NOMO-1 treated with DMSO at 0.1 percent for 48 hours (cell line): ENCODE results near the gene SCYL2.
"Not testable (repeated sequence)": the region's sequence is repeated elsewhere in the genome, so short reads cannot be mapped to it uniquely, and the experiment has no call there.

ENCODE experiments used
- DNase-seq: peaks from one replicate; lab custom pipeline; 2025; ENCODE audit not compliant: unreplicated experiment; lab: John Stamatoyannopoulos, UW

The SCYL2 gene

DNA sequence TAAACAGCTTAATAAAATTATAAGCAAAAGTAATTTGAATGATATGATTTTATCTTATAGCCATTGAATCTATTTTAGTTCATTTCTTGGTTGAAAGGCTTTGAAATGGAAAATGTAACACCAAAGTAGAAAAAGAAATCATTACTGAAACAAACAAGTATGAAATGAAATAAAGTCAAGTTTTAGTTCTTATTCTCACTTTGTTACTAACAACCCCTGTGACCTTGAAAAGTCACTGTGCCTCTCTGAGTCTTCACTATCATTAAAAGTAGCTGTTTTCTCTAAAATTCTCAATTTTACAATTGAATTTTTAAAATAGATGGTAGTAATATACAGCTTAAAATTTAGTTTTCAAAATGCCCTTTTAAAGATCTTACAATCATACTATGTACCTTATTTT lies 57.5 kb downstream of the SCYL2 start:
- DNase-seq = no peak

DNA sequence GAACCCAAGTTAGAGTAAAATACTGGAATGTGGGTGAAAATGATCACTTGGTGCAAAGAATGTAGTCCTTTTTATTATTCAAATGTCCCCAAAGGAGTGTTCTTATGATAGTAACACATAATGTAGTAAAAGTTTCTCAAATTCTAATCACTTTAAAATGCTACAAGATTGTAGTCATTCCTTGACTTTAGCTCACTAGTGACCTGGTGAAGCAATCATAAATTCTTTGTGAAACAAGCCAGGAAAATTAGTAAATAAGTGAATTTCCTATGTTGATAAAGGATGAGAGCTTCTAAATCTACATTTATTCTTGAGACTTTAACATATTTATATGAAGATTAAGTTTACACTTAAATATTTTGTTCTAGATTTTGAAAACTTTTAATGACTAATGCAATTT lies 59.2 kb downstream of the SCYL2 start:
- DNase-seq = no peak

DNA sequence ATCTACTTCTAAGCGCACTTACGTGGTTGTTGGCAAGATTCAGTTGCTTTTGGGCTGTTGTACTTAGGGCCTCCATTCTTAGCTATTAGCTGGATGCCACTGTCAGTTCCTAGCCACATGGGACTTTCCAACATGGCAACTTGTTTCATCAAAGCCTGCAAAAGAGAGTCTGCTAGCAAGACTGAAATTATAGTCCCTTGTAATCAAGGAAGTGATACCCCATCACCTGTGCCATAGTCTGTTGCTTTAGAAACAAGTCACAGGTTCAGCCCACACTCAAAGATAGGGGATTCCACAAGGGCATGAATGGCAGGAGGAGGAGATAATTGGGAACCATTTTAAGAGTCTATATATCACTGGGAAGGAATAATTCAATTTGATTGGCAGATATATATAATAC lies 62.8 kb downstream of the SCYL2 start:
- no peak for DNase-seq

DNA sequence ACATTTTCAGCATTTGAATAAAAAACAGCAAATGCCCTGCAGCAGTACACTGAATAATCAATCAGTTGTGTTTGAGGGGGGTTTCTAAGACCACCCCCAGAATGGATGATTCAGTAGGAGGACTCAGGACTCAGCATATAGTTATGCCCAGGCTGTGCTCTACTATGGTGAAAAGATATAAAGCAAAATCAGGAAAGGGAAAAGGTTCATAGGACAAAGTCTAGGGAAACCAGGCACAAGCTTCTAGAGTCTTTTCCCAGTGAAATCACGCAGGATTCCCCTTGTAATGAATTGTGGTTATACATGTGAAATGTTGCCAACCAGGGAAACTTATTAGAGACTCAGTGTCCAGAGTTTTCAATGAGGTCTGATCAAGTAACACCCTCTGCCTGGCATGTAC lies 64.9 kb downstream of the SCYL2 start:
- DNase-seq = no peak

DNA sequence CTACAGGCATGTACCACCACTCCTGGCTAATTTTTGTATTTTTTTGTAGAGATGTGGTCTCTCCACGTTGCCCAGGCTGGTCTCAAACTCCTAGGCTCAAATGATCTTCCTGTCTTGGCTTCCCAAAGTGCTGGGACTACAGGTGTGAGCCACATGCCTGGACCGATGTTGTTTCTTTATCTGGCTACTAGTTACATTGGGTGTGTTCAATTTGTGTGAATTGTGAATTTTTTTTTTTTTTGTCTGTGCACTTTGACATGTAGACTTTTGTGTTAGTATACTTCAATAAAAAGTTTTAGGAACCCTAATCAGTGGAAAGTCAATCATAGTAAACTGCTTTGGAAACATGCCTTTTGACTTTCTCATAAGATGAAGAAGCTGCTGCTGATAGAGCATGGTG lies 65.9 kb downstream of the SCYL2 start:
- DNase-seq = no peak

DNA sequence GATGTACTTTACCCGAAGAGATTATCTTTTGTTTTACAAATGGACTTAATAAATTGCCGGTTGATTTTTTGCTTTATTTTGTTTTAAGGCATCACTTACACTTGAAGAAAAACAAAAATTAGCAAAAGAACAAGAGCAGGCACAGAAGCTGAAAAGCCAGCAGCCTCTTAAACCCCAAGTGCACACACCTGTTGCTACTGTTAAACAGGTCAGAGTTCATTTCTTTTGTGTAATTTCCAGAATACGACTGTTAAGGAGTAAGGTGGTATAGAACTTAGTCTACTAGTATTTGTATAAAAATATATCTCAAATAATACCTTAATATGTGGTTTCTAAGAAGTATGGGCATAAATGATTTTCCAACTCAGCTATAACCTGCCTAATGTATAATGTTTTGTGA lies 70.3 kb downstream of the SCYL2 start:
- DNase-seq = no peak

DNA sequence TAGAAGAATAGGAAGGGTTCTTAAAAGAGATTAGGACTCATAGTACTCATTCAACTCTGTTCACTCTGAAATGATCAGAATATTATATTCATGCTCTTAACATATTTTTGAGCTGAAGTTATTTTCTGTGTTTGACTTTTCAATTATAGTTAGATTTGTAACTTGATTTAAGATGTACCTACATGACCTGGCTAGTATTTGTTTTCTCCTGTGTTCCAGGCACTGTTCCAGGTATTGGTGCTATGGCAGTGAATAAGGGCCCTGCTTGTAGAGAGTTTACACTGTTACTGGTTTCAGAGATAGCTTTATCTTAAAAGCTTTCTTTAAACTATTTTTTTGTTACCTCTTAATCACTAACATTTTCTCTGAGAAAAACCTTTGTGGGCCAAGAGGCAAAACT lies 70.8 kb downstream of the SCYL2 start:
- DNase-seq = no peak

DNA sequence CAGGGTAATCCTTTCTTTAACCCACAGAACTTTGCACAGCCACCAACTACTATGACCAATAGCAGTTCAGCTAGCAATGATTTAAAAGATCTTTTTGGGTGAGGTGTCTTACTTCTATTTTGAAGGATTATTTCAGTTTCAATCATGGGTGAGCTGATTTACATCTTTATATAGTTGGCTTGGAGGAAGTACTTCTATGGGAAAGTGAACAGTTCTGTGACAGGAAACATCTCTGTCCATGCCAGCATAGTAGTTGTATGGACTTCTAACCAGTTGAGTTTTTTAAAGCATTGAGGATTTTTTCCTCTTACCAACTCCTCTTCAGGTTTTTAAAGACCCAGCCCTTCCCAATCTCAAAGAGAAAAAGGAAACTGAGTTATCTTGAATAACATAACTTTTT lies 72.1 kb downstream of the SCYL2 start:
- DNase-seq = no peak

DNA sequence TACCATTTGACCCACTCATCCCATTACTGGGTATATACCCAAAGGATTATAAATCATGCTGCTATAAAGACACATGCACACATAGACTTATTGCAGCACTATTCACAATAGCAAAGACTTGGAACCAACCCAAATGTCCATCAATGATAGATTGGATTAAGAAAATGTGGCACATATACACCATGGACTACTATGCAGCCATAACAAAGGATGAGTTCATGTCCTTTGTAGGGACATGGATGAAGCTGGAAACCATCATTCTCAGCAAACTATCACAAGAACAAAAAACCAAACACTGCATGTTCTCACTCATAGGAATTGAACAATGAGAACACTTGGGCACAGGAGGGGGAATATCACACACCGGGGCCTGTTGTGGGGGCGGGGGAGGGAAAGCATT lies 75.9 kb downstream of the SCYL2 start:
- not testable (repeated sequence) for DNase-seq

DNA sequence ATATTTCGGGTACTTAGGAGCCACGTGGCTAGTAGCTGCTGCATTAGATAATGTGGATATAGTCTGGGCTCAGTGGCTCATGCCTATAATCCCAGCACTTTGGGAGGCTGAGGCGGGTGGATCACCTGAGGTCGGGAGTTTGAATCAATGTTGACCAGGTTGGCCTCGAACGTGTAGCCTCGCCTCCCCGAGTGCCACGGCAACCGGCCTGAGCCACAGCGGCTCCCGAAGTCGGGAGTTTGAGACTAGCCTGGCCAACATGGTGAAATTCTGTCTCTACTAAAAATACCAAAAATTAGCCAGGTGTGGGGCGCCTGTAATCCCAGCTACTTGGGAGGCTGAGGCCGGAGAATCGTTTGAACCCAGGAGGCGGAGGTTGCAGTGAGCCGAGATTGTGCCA lies 77.4 kb downstream of the SCYL2 start:
- not testable (repeated sequence) for DNase-seq

DNA sequence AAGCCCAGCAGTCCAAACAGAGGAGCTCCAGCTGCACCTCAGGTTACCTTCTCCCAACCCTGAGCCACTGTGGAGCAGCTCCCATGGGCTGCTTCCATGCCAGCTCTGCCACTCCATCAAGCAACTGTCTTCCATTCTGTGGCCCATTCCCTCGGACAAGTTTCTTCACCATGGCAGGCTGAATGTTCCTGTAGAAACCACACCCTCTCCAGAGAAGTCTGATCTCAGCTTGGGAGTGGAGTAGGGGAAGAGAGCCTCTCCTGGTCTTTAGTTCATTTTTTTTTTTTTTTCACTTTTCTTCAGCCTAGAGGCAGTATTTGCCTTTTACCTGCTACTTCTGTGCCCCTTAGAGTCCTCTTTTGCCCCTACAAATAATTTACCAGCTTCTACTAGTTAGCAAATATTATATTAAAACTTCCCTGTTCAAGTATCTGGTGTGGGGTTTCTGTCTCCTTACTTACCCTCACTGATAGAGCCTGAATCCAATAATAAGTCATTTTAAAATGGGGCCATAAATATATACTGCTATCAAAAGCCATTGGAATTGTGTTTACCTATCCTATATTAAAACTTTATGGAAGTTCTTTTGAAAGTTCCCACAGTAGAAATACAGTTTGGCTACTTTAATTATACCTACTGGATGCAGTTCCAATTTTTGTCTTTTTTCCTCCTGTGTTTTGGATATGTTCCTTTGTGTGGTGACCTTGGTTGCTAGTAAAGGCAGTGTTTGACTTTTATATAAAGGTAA lies 78.2 kb downstream of the SCYL2 start:
- DNase-seq = no peak

DNA sequence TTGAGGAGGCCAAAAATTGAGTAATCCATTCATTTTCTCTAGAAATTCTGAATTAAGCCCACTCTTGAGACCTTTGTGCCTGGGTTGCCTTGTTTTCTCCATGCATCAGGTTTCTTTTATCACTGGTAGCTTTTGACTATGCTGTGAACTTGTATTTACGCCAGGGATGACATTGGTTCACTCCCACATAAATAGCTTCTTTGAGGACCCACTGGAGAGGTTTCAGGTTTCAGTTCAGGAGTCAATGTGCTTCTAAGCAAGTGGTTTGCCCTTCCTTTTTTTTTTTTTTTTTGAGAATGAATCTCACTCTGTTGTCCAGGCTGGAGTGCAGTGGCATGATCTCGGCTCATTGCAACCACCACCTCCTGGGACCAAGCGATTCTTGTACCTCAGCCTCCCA lies 79.7 kb downstream of the SCYL2 start:
- no peak for DNase-seq

DNA sequence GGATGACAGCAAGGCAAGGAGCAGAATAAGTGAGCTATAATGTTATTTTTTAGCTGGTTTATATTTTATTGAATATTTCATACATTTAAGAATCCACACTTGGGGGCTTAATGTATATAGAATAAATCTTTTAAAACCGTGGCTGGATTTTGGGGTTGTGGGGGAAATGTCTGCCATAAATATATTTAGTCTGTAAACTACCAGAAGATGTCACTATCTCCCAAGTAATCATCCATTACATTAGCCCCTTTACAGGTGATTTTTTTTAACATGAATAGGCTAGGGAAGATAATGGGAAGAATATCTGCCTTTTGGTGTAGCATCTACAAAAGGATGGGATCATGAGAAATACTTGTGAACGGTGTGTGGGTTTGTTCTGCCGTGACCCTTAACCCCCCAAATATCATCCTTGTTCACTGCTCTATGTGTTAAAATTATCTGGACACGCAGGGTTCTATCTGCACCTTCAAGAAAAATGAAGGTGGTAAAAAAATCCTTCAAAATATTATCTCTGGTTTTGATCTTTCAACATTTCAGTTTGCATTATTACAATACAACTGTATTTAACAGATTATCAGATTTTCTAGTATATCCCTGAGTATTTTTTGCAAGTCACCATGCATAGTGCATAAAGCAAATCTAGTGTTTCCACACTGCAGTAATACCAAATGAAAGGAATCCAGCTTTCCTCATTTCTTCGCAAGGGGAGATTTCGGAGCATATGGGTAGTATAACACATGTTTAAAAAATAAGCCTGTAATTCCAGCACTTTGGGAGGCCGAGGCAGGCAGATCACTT lies 81.9 kb downstream of the SCYL2 start:
- DNase-seq = no peak

DNA sequence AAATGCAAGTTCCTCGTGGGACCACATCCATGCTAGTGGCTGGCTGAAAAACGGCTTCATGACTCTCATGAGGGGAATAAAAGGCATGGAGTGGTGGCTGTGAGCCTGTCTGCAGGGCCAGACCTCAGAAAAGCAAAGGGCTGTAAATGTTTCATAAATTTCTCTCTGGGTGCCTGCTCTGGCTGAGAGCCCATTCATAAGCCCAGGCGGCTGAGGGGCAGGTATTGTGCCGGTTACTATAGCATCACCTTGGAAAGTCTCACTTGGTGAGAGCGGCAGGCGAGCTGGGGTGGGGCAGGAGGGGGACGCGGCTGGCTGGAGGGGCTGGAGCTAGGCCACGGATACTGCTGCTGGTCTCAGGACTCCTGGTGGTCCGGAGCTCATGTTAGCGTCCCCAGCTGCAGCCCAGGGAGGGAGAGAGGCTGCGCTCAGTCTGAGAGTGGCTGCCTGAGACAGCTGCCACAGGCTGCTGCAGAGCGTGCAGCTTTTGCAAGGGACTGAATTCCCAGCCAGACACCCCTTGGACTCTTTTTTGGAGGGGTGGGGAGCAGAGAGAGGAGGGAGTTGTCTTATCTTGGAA lies 89.8 kb downstream of the SCYL2 start, which contains the start of gene SLC17A8:
TSS of gene SLC17A8 (plus strand) at position 431 of the 580 bp plus-strand sequence. CDS start 318 bp downstream, outside the sequence.
- no peak for DNase-seq

DNA sequence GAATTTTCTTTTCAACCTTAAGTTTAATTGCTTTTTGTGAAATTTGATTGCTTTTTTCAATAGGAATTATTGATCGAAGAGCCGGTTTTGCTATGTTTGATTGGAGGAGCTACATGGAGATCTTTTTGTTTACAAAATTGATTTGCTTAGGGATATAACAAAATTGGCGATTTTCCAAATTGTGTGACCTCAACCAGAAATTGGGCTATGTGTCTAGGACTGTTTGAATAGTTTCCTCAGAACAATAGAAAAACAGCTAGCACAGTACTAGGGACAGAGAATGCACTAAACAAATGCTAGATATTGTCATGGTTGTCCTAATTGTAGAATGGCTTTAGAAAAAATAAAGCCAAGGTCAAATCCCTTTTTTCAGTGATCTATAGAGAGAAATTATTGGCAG lies 92.3 kb downstream of the SCYL2 start:
- no peak for DNase-seq

DNA sequence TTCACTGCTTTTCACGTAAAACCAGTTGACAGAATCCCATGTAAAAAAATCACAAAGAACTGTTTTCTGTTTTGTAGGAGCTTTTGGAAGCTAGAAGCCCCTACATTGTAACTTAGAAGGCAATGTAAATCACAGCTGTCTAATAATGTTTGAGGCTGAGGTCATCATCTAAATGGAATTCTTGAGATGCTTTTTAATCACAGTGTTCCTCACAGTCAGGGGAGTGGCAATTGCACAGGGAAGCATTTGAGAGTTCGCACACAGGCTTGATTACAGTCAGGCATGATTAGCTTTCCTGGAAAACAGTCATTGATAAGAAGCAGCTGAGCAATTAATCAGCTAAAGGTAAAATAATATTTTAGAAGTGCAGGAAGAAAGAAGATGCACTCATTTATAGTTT lies 92.8 kb downstream of the SCYL2 start:
- DNase-seq = no peak

DNA sequence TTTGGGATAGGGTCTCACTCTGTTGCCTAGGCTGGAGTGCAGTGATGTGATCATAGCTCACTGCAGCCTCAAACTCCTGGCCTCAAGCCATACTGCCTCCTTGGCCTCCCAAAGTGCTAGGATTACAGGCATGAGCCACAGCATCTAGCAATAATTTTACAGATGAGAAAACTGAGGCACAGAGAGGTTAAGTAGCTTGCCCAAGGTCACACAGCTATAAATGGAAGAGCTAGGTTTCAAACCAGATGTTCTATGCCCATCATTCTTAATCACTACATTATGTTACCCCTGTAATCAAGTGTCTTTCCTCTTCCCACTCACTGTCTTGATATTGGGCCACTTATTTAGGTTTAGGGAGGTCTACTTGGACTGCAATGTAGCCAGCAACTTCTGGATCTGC lies 93.5 kb downstream of the SCYL2 start:
- no peak for DNase-seq

DNA sequence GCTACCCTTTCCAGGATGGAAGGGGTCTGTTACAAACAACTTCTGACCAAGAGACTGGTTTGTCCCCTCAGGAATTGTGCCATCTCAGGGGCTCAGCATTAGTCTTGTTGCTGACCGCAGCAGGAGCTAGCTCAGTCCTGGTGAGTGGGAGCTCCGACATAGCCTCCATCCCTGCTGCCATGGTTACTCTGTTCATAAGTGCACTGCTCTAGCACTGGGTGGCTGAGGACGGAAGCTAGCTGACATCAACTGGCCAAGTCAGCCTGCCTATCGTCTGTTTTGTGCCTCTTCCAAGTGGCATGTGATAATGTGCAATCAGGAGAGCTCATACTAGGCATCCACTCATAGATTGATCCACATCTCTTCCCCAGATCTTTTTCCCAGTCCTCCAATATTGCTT lies 97.3 kb downstream of the SCYL2 start:
- no peak for DNase-seq

DNA sequence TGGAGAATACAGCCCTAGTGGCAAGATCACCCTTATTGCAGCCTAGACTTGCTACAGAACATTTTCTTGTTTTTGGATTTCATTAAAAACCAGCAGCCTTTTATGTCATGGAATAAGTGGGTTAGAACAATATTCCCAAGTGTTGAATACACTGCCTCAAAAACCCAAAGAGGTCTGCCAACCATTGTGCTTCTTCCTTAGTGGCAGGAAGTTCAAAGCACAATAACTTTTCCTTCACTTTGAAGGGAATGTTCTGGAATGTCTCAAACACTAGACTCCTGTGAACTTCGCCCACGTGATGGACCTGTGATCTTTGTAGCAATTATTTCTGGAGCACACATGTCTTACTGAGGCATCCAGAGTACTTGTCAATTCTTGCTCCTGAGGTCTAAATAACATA lies 98.4 kb downstream of the SCYL2 start:
- DNase-seq = no peak

DNA sequence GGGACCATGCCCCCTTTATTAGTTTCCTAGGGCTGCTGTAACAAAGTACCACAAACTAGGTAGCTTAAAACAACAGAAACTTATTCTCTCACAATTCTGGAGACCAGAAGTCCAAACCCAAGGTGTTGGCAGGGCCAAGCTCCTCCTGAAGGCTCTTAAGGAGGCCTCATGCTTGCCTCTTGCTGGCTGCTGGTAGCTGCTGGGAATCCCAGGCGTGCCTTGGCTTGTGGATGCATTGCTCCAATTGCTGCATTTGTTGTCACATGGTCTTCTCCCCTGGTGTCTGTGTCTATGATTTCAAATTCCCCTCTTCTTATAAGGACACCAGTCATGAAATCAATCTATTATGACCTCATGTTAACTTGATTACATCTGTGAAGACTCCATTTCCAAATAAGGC lies 101.1 kb downstream of the SCYL2 start:
- no peak for DNase-seq

DNA sequence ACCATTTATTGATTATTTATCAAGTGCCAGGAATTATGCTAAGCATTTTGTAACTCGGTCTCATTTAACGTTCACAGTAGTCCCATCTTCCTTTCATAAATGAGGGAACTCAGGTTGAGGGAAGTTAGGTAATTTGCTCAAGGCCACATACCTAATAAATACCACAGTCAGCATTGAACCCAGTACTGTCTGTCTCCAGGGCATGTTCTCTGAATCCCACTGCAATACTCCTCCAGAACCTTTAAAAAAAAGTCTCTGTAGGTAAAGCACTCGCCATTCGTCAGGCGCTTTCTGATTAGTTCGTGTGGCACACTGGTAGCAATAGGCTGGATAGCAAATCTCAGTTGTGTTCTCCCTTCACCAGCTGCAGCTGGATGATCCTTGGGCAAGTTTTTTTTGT lies 104.2 kb downstream of the SCYL2 start:
- DNase-seq = no peak
